GM12878 (cell line): ENCODE data around the gene AVL9. TPM values are rescaled to one million over a fixed set of nuclear protein-coding genes. Genes with fewer than 3 reads are reported as not detected.
A peak's percentile ranks its signal among the peaks of the same experiment; 100 is the strongest.

ENCODE experiments used
- ATAC-seq: fragments of 200-7000 bp; cut with Tn5 transposase; 3 replicates; pipeline ENCODE4 v1.9.1; 2020; ENCODE audit warnings: mild to moderate bottlenecking, moderate library complexity
- BruUV-seq: library from RNA; stranded (reverse); fragments of 400-500 nt; replicated peaks from 2 replicates; lab custom pipeline; 2021; lab: Mats Ljungman, UMichigan
- CTCF ChIA-PET: fragments of 300-600 bp; sonication (Branson Sonifier 250); formaldehyde crosslinking; extraction: SDS; loops from one replicate; lab custom pipeline; 2021; ENCODE audit warnings: inconsistent platforms; lab: Yijun Ruan, JAX
- POLR2A ChIA-PET: fragments of 350-600 bp; formaldehyde crosslinking; extraction: SDS; loops from one replicate; lab custom pipeline; 2021; ENCODE audit warnings: inconsistent platforms; lab: Charles Lee
- RAD21 ChIA-PET: fragments of 300-600 bp; sonication (Branson Sonifier 250); formaldehyde crosslinking; loops from one replicate; lab custom pipeline; 2023; ENCODE audit warnings: antibody characterized with exemption; ENCODE audit not compliant: unreplicated experiment; lab: Charles Lee
- SMC1A ChIA-PET: fragments of 300-600 bp; sonication (Branson Sonifier 250); formaldehyde crosslinking; loops from one replicate; lab custom pipeline; 2023; ENCODE audit not compliant: unreplicated experiment, uncharacterized antibody; lab: Charles Lee
- DNase-seq: peaks from one replicate; pipeline ENCODE4 v3.0.0-alpha.2; 2011; ENCODE audit warnings: low read depth, low spot score
- FAIRE-seq: peaks from 3 replicates; lab custom pipeline; 2011; peaks lifted over from hg19 to GRCh38; lab: Jason Lieb, UNC
- H2AFZ ChIP-seq: 2 replicates; pipeline ENCODE4 v1.6.0; 2011; ENCODE audit warnings: low read depth, low read length, control low read depth; ENCODE audit not compliant: control insufficient read depth
- H3K27ac ChIP-seq: 2 replicates; pipeline ENCODE4 v1.5.1; 2011; ENCODE audit warnings: control low read depth; ENCODE audit not compliant: control insufficient read depth, insufficient read depth
- H3K27me3 ChIP-seq, 2 experiments: replicated peaks in 1 of 2; 2 replicates each; pipeline versions ENCODE4 v1.6.0 to v1.6.1; 2011; ENCODE audit warnings: low read length in 1 of 2; ENCODE audit not compliant: control insufficient read depth in 2 of 2, insufficient read depth in 2 of 2
- H3K36me3 ChIP-seq, 2 experiments: 2 replicates each; pipeline ENCODE4 v1.5.1; 2011; ENCODE audit warnings: low read length in 1 of 2; ENCODE audit not compliant: control insufficient read depth in 2 of 2, insufficient read depth in 2 of 2
- H3K4me1 ChIP-seq: 2 replicates; pipeline ENCODE4 v1.6.1; 2011; ENCODE audit warnings: mild to moderate bottlenecking, low read length, moderate library complexity, mixed read lengths; ENCODE audit not compliant: control insufficient read depth, insufficient read depth
- H3K4me2 ChIP-seq: 2 replicates; pipeline ENCODE4 v1.6.0; 2011; ENCODE audit warnings: control low read depth; ENCODE audit not compliant: control insufficient read depth, insufficient read depth
- H3K4me3 ChIP-seq: fragments of 200-600 bp; sonication (generic); 2 replicates; pipeline ENCODE4 v1.5.1; 2016
- H3K79me2 ChIP-seq: 2 replicates; pipeline ENCODE4 v1.6.0; 2011; ENCODE audit warnings: low read length; ENCODE audit not compliant: control insufficient read depth, insufficient read depth
- H3K9ac ChIP-seq: 2 replicates; pipeline ENCODE4 v1.8.0; 2011; ENCODE audit warnings: low read length, control low read depth, mixed read lengths; ENCODE audit not compliant: control insufficient read depth, insufficient read depth
- H3K9me3 ChIP-seq: replicated peaks from 3 replicates; pipeline ENCODE4 v1.5.1; 2011; ENCODE audit warnings: mild to moderate bottlenecking, low read length; ENCODE audit not compliant: control insufficient read depth, insufficient read depth
- H4K20me1 ChIP-seq: 2 replicates; pipeline ENCODE4 v1.6.0; 2011; ENCODE audit not compliant: control insufficient read depth, insufficient read depth
- ATF3 ChIP-seq: IDR thresholded peaks from 2 replicates; pipeline ENCODE4 v1.6.1; 2011; ENCODE audit warnings: low read depth, mild to moderate bottlenecking, low read length, moderate library complexity, borderline replicate concordance; ENCODE audit errors: extremely low read depth
- CBX5 ChIP-seq: sonication (generic); IDR thresholded peaks from 2 replicates; pipeline ENCODE4 v1.6.1; 2016; ENCODE audit warnings: low read depth, moderate library complexity, mild to moderate bottlenecking, inconsistent platforms
- CEBPB ChIP-seq, 2 experiments: fragments of 150-350 bp in 1 of 2; IDR thresholded peaks; 2 replicates each; pipeline ENCODE4 v1.6.1; 2012 to 2014; ENCODE audit warnings: low read depth in 2 of 2, low read length in 2 of 2, borderline replicate concordance in 1 of 2, inconsistent platforms in 1 of 2
- CHD2 ChIP-seq: IDR thresholded peaks from 2 replicates; pipeline ENCODE4 v1.6.1; 2011; ENCODE audit warnings: low read depth, low read length, improper control_type of control experiment, borderline replicate concordance
- GABPA ChIP-seq: IDR thresholded peaks from 2 replicates; pipeline ENCODE4 v1.6.1; 2014; ENCODE audit warnings: antibody characterized with exemption, low read depth, mild to moderate bottlenecking, inconsistent platforms
- IKZF2 ChIP-seq, 2 experiments: fragments of 450-650 bp; IDR thresholded peaks; 2 replicates each; pipeline ENCODE4 v1.6.1; 2017; ENCODE audit warnings: mild to moderate bottlenecking in 2 of 2, moderate library complexity in 2 of 2
- JUND ChIP-seq: IDR thresholded peaks from 2 replicates; pipeline ENCODE4 v1.6.1; 2012; ENCODE audit warnings: low read depth, mild to moderate bottlenecking, low read length, improper control_type of control experiment, moderate library complexity
- NBN ChIP-seq: fragments of 450-650 bp; IDR thresholded peaks from 2 replicates; pipeline ENCODE4 v1.6.1; 2016
- PML ChIP-seq: IDR thresholded peaks from 2 replicates; pipeline ENCODE4 v1.6.1; 2012; ENCODE audit warnings: low read length, inconsistent platforms
- POLR2AphosphoS5 ChIP-seq: IDR thresholded peaks from 2 replicates; pipeline ENCODE4 v1.6.1; 2011; ENCODE audit warnings: mild to moderate bottlenecking, low read length, inconsistent platforms
- SREBF1 ChIP-seq: IDR thresholded peaks from 2 replicates; pipeline ENCODE4 v1.6.1; 2012; ENCODE audit warnings: mild to moderate bottlenecking, low read length
- SREBF2 ChIP-seq: IDR thresholded peaks from 2 replicates; pipeline ENCODE4 v1.6.1; 2012; ENCODE audit warnings: mild to moderate bottlenecking, low read length
- YY1 ChIP-seq: IDR thresholded peaks from 2 replicates; pipeline ENCODE4 v1.6.1; 2011; ENCODE audit warnings: low read depth, mild to moderate bottlenecking, low read length
- ZBTB33 ChIP-seq: fragments of 450-650 bp; IDR thresholded peaks from 2 replicates; pipeline ENCODE4 v1.6.1; 2017; ENCODE audit warnings: mild to moderate bottlenecking
- ZNF592 ChIP-seq: fragments of 450-650 bp; IDR thresholded peaks from 2 replicates; pipeline ENCODE4 v1.6.1; 2017; ENCODE audit warnings: mild to moderate bottlenecking, moderate library complexity
- WGBS: methylation state at CpG from one replicate; pipeline ENCODE4 v1.1.6; 2016; ENCODE audit warnings: low lambda C conversion rate; ENCODE audit not compliant: insufficient replicate concordance, insufficient coverage; ENCODE audit errors: missing lambda C conversion rate; 5-methylcytosine and 5-hydroxymethylcytosine counted together
- in situ Hi-C: fragments of 300-500 bp; cut with MboI; formaldehyde crosslinking; loops from 9 replicates; pipeline ENCODE4 v1.14.3; 2018; ENCODE audit warnings: mixed read lengths
- intact Hi-C: fragments of 100-400 bp; cut with micrococcal nuclease; formaldehyde crosslinking; loops from one replicate; pipeline ENCODE4 v1.14.2; 2022; ENCODE audit not compliant: unreplicated experiment
- polyA plus RNA-seq, 11 experiments: library from polyadenylated mRNA; depleted of rRNA in 4 of 11; unstranded in 6 of 11; stranded (reverse) in 5 of 11; fragments of >200 nt; fragmentation: Nextera tagmentation in 4 of 11; fragmentation: Illumina TruSeq in 1 of 11; extraction: Ambion mirVana in 4 of 11; extraction: Trizol in 1 of 11; gene quantifications; 1 replicate in 1 of 11; 2 replicates in 10 of 11; pipeline versions ENCODE4 v1.2.1 to v1.2.3, GENCODE V29; 2011 to 2016; ENCODE audit warnings: inconsistent platforms in 2 of 11, missing spikeins in 2 of 11, low read depth in 1 of 11
- total RNA-seq, 4 experiments: library from RNA; depleted of rRNA in 3 of 4; stranded (reverse); fragments of >200 nt in 3 of 4; fragmentation: Illumina TruSeq in 1 of 4; extraction: Trizol in 1 of 4; gene quantifications; 2 replicates each; pipeline versions ENCODE4 v1.2.1 to v1.2.3, GENCODE V29; 2013 to 2021
- TF ChIP-seq, protein P1 (sequence below): IDR thresholded peaks from 2 replicates; pipeline ENCODE4 v1.6.1; 2012; ENCODE audit warnings: low read depth, low read length, improper control_type of control experiment

Gene AVL9
- total and polyA plus RNA-seq, 10 of the 15 experiments (the other 5 are each of a cell fraction or from before 2014, with no cell fraction given) = 4.5 to 41.6 (median 20.1) TPM

- RAD21 ChIA-PET = no interaction called here
- ATAC-seq (no peak), DNase-seq (no peak), FAIRE-seq (no peak)
- H3K4me1 ChIP-seq = peaks cover 6% of the 10 kb centered on the region
- 89% methylated on average over 4 of the region's 4 CpGs for WGBS
- H4K20me1 ChIP-seq = no peaks in the 10 kb centered on the region
- intact Hi-C loops = no loop called here
- POLR2A ChIA-PET = no interaction called here
- H3K79me2 ChIP-seq = peaks cover 76% of the 10 kb centered on the region
- no peak overlapping the region for H3K9ac ChIP-seq
- no peaks in the 10 kb centered on the region; the same call in 2 of the 3 replicates for H3K9me3 ChIP-seq
- H2AFZ ChIP-seq = no peak overlapping the region
- SMC1A ChIA-PET = no interaction called here
- H3K4me3 ChIP-seq = peak overlapping the region; percentile 44
- CTCF ChIA-PET = no interaction called here
- H3K27me3 ChIP-seq = no peaks in the 10 kb centered on the region
- in situ Hi-C loops = no loop called here
- no TSS peak for BruUV-seq
- H3K4me2 ChIP-seq = no peak overlapping the region
- H3K36me3 ChIP-seq = no peaks in the 10 kb centered on the region
- H3K27ac ChIP-seq = no peak overlapping the region
- TF ChIP-seq SREBF2 = no peak
- TF ChIP-seq CHD2 = no peak
- no peak for TF ChIP-seq ZBTB33
- no peak for TF ChIP-seq CBX5
- no peak for TF ChIP-seq IKZF2 (IDR thresholded peaks at IDR 0.05)
- no peak for TF ChIP-seq GABPA
- no peak for TF ChIP-seq CEBPB (IDR thresholded peaks at IDR 0.05; ENCODE audit: borderline replicate concordance in 1 of 2, low read depth in 2 of 2, low read length in 2 of 2)
- TF ChIP-seq ZNF592 = no peak
- TF ChIP-seq, protein P1, sequence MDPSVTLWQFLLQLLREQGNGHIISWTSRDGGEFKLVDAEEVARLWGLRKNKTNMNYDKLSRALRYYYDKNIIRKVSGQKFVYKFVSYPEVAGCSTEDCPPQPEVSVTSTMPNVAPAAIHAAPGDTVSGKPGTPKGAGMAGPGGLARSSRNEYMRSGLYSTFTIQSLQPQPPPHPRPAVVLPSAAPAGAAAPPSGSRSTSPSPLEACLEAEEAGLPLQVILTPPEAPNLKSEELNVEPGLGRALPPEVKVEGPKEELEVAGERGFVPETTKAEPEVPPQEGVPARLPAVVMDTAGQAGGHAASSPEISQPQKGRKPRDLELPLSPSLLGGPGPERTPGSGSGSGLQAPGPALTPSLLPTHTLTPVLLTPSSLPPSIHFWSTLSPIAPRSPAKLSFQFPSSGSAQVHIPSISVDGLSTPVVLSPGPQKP = no peak
- TF ChIP-seq ATF3 = no peak
- TF ChIP-seq JUND = no peak
- no peak for TF ChIP-seq SREBF1
- no peak for TF ChIP-seq POLR2AphosphoS5
- TF ChIP-seq NBN = no peak
- TF ChIP-seq YY1 = no peak
- no peak for TF ChIP-seq PML
Observed at GRCh38 chr7:32502728-32503127, 7.4 kb downstream of the AVL9 start.
